Measurements from ENCODE around the gene MC1R. TPM values are rescaled to one million over a fixed set of nuclear protein-coding genes. Genes with fewer than 3 reads are reported as not detected.

MC1R gene
- total and polyA plus RNA-seq, 2 of the 4 experiments (the other 2 are of a cell fraction): 3.8 to 9.5 TPM

GRCh38 chr16:89944773-89945172 is 26.1 kb downstream of the MC1R start:
- ATAC-seq (ENCODE audit: low read depth): no peak
- dilution Hi-C loops (cut with HindIII; ENCODE audit: low sequenced_read_pairs, unreplicated experiment): no loop called here
- no peaks in the 10 kb centered on the region for H3K36me3 ChIP-seq (ENCODE audit: control insufficient read depth, insufficient read depth, low read length)
- H3K4me2 ChIP-seq (ENCODE audit: low read depth, low read length): no peak overlapping the region
- H4K8ac ChIP-seq (ENCODE audit: low read depth in 2 of 2, low read length in 2 of 2): no peak overlapping the region
- no peak overlapping the region for H2AFZ ChIP-seq (replicated peaks; ENCODE audit: low read length, poor library complexity)
- H3K4me1 ChIP-seq (ENCODE audit: control insufficient read depth, insufficient read depth, low read length): peaks cover 6% of the 10 kb centered on the region; the same call in 1 of the 2 replicates
- no peak overlapping the region for H3K4ac ChIP-seq (ENCODE audit: low read depth, low read length)
- no peaks in the 10 kb centered on the region for H3K9me3 ChIP-seq (ENCODE audit: control insufficient read depth, insufficient read depth, low read length)
- H3K14ac ChIP-seq (replicated peaks; ENCODE audit: low read depth, low read length): no peak overlapping the region
- no peak overlapping the region for H2AK9ac ChIP-seq (replicated peaks; ENCODE audit: low read depth, low read length, poor library complexity)
- TF ChIP-seq RCOR1 (IDR thresholded peaks at IDR 0.05; ENCODE audit: insufficient replicate concordance, low read length) (no peak), CHD1 (IDR thresholded peaks at IDR 0.05; ENCODE audit: low read depth, low read length) (no peak), POLR2A (IDR thresholded peaks at IDR 0.05; ENCODE audit: low read depth, low read length) (no peak), RAD21 (IDR thresholded peaks at IDR 0.05; ENCODE audit: low read length) (no peak), MAZ (IDR thresholded peaks at IDR 0.05; ENCODE audit: borderline replicate concordance, low read depth, low read length) (no peak), ELK1 (IDR thresholded peaks at IDR 0.05; ENCODE audit: borderline replicate concordance, low read depth, low read length) (no peak), SMC3 (IDR thresholded peaks at IDR 0.05; ENCODE audit: low read depth, low read length) (no peak), BHLHE40 (IDR thresholded peaks at IDR 0.05; ENCODE audit: low read depth, low read length) (no peak), CTCF (conservative IDR thresholded peaks at IDR 0.05; ENCODE audit: low read depth, low read length) (no peak), MAFK (IDR thresholded peaks at IDR 0.05; ENCODE audit: low read depth, low read length) (no peak)
- H4K91ac ChIP-seq (ENCODE audit: insufficient read depth, low read depth, low read length): no peak overlapping the region
- intact Hi-C loops (cut with micrococcal nuclease): no loop called here
- peaks cover 6 to 7% of the 10 kb centered on the region in 2 experiments; a peak in 3 of 4 replicates for H3K79me1 ChIP-seq (ENCODE audit: low read depth in 1 of 2, low read length in 2 of 2)
- no peak overlapping the region for H3K27ac ChIP-seq (ENCODE audit: insufficient read depth, low read length)
- H3K18ac ChIP-seq (ENCODE audit: low read depth, low read length): no peak overlapping the region
- ChIA-PET POLR2A (ENCODE audit: unreplicated experiment) (no interaction called here), CTCF (no interaction called here)
- no peaks in the 10 kb centered on the region for H3K9me1 ChIP-seq (ENCODE audit: insufficient read depth, low read length)
- H3K27me3 ChIP-seq (ENCODE audit: control insufficient read depth, insufficient read depth, low read length): no peaks in the 10 kb centered on the region
- H2BK15ac ChIP-seq (ENCODE audit: low read depth, low read length): no peak overlapping the region
- H3K4me3 ChIP-seq (ENCODE audit: insufficient read depth, low read depth, low read length): no peak overlapping the region
- no peak overlapping the region for H2BK20ac ChIP-seq (ENCODE audit: low read depth, low read length)
- H2BK5ac ChIP-seq (ENCODE audit: low read depth, low read length, poor library complexity, severe bottlenecking): no peak overlapping the region
- H2BK120ac ChIP-seq (ENCODE audit: low read depth, low read length): no peak overlapping the region
- no peaks in the 10 kb centered on the region; the same call in 1 of the 2 replicates for H4K20me1 ChIP-seq (ENCODE audit: insufficient read depth, low read length)
- H3K9ac ChIP-seq (ENCODE audit: low read depth, low read length): no peak overlapping the region
- no peak overlapping the region for H2AK5ac ChIP-seq (ENCODE audit: low read depth, low read length)
- H4K5ac ChIP-seq (ENCODE audit: low read depth, low read length): no peak overlapping the region
- H3K23ac ChIP-seq (ENCODE audit: low read depth, low read length): no peak overlapping the region
- BruUV-seq (replicated peaks): no TSS peak
- no peak for DNase-seq
- WGBS, 2 experiments (ENCODE audit: extremely low coverage in 2 of 2, insufficient read length in 1 of 2): 100% methylated on average over 1 of the region's 5 CpGs; no CpG with 5 or more reads in 1 of the 2 experiments
- no peak overlapping the region for H3K56ac ChIP-seq (ENCODE audit: extremely low read depth, insufficient read depth, low read length)
- in situ Hi-C loops (cut with MboI; ENCODE audit: low sequenced_read_pairs): no loop called here

All from IMR-90 (cell line).